Measurements from ENCODE around the gene ZNF831.

ZNF831 gene

GRCh38 chr20:59207235-59207634, 43.6 kb downstream of the ZNF831 start:
- H3K27ac ChIP-seq, result no peak overlapping the region
- no peak for TF ChIP-seq ZFX (IDR thresholded peaks at IDR 0.05)
- TF ChIP-seq, protein P1, sequence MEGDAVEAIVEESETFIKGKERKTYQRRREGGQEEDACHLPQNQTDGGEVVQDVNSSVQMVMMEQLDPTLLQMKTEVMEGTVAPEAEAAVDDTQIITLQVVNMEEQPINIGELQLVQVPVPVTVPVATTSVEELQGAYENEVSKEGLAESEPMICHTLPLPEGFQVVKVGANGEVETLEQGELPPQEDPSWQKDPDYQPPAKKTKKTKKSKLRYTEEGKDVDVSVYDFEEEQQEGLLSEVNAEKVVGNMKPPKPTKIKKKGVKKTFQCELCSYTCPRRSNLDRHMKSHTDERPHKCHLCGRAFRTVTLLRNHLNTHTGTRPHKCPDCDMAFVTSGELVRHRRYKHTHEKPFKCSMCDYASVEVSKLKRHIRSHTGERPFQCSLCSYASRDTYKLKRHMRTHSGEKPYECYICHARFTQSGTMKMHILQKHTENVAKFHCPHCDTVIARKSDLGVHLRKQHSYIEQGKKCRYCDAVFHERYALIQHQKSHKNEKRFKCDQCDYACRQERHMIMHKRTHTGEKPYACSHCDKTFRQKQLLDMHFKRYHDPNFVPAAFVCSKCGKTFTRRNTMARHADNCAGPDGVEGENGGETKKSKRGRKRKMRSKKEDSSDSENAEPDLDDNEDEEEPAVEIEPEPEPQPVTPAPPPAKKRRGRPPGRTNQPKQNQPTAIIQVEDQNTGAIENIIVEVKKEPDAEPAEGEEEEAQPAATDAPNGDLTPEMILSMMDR (conservative IDR thresholded peaks at IDR 0.05), result no peak

- no peak overlapping the region for H3K27ac ChIP-seq
- TF ChIP-seq, protein P1 (conservative IDR thresholded peaks at IDR 0.05), result peak; percentile 60
- no peak for TF ChIP-seq ZFX (IDR thresholded peaks at IDR 0.05)
These were observed 44.2 kb downstream of the ZNF831 start for GRCh38 chr20:59207742-59208357.

GRCh38 chr20:59210186-59210585, 46.6 kb downstream of the ZNF831 start:
- H3K27ac ChIP-seq, result no peak overlapping the region
- TF ChIP-seq ZFX (IDR thresholded peaks at IDR 0.05), result no peak
- TF ChIP-seq, protein P1 (conservative IDR thresholded peaks at IDR 0.05), result no peak

GRCh38 chr20:59211208-59211765, 47.7 kb downstream of the ZNF831 start:
- TF ChIP-seq, protein P1 (conservative IDR thresholded peaks at IDR 0.05), result no peak
- TF ChIP-seq ZFX (IDR thresholded peaks at IDR 0.05), result no peak
- no peak overlapping the region for H3K27ac ChIP-seq

- no peak for TF ChIP-seq ZFX (IDR thresholded peaks at IDR 0.05)
- no peak overlapping the region for H3K27ac ChIP-seq
These were observed 50.5 kb downstream of the ZNF831 start for GRCh38 chr20:59214073-59214472.

GRCh38 chr20:59214606-59215547, 51.3 kb downstream of the ZNF831 start:
- no peak overlapping the region for H3K27ac ChIP-seq
- TF ChIP-seq, protein P1 (conservative IDR thresholded peaks at IDR 0.05), result no peak
- TF ChIP-seq ZFX (IDR thresholded peaks at IDR 0.05), result no peak

- no peak for TF ChIP-seq ZFX (IDR thresholded peaks at IDR 0.05)
- TF ChIP-seq, protein P1 (conservative IDR thresholded peaks at IDR 0.05), result no peak
- H3K27ac ChIP-seq, result no peak overlapping the region
These were observed 53.6 kb downstream of the ZNF831 start for GRCh38 chr20:59217173-59217572.
